ENCODE data around the gene ZNF609.

DNA sequence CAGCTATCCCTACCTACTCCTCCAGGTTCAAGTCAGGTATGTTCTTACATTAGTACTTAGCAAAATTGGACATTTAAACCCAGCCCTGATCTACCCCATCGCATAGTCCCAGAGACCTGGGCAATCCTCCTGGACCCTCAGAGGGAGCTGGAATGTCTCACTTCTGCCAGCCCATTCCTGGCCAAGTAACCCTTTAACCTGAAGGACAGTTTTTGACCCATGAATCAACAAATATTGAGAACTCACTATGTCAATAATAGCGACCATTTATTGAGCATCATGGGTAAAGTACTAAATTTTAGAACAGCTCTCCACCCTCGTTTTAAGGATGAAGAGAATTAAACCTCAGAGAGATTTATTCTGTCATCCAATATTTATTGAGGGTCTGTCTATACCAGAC is 244.6 kb downstream of the ZNF609 start:
- TF ChIP-seq CBX5 (IDR thresholded peaks at IDR 0.05; ENCODE audit: low read depth), result no peak
- TF ChIP-seq POLR2A (IDR thresholded peaks at IDR 0.05; ENCODE audit: low read depth, low read length), result no peak
- TF ChIP-seq BHLHE40 (IDR thresholded peaks at IDR 0.05; ENCODE audit: borderline replicate concordance in 1 of 2, low read depth in 2 of 2, low read length in 1 of 2), result no peak
- TF ChIP-seq RBBP5 (conservative IDR thresholded peaks at IDR 0.05), result no peak
- TF ChIP-seq ETV6 (conservative IDR thresholded peaks at IDR 0.05 in 1 of 2, IDR thresholded peaks at IDR 0.05 in 1 of 2; ENCODE audit: borderline replicate concordance in 1 of 2, low read depth in 1 of 2), result no peak
- no peak for TF ChIP-seq CREM (IDR thresholded peaks at IDR 0.05; ENCODE audit: low read depth)
- TF ChIP-seq, protein P1, sequence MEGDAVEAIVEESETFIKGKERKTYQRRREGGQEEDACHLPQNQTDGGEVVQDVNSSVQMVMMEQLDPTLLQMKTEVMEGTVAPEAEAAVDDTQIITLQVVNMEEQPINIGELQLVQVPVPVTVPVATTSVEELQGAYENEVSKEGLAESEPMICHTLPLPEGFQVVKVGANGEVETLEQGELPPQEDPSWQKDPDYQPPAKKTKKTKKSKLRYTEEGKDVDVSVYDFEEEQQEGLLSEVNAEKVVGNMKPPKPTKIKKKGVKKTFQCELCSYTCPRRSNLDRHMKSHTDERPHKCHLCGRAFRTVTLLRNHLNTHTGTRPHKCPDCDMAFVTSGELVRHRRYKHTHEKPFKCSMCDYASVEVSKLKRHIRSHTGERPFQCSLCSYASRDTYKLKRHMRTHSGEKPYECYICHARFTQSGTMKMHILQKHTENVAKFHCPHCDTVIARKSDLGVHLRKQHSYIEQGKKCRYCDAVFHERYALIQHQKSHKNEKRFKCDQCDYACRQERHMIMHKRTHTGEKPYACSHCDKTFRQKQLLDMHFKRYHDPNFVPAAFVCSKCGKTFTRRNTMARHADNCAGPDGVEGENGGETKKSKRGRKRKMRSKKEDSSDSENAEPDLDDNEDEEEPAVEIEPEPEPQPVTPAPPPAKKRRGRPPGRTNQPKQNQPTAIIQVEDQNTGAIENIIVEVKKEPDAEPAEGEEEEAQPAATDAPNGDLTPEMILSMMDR (IDR thresholded peaks at IDR 0.05 in 2 of 3, conservative IDR thresholded peaks at IDR 0.05 in 1 of 3; ENCODE audit: control insufficient read depth in 2 of 3, extremely low read depth in 1 of 3, insufficient read depth in 1 of 3, low read depth in 3 of 3, low read length in 3 of 3), result no peak
- no peak for TF ChIP-seq GABPA (IDR thresholded peaks at IDR 0.05; ENCODE audit: low read depth)
- TF ChIP-seq CEBPB (IDR thresholded peaks at IDR 0.05; ENCODE audit: borderline replicate concordance in 1 of 2, low read depth in 2 of 2, low read length in 2 of 2), result no peak
- TF ChIP-seq YY1 (IDR thresholded peaks at IDR 0.05; ENCODE audit: low read depth, low read length), result no peak
- no peak for TF ChIP-seq SRF (IDR thresholded peaks at IDR 0.05; ENCODE audit: low read depth in 2 of 2, low read length in 2 of 2)
- TF ChIP-seq, protein P2, sequence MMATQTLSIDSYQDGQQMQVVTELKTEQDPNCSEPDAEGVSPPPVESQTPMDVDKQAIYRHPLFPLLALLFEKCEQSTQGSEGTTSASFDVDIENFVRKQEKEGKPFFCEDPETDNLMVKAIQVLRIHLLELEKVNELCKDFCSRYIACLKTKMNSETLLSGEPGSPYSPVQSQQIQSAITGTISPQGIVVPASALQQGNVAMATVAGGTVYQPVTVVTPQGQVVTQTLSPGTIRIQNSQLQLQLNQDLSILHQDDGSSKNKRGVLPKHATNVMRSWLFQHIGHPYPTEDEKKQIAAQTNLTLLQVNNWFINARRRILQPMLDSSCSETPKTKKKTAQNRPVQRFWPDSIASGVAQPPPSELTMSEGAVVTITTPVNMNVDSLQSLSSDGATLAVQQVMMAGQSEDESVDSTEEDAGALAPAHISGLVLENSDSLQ (IDR thresholded peaks at IDR 0.05), result no peak
- TF ChIP-seq, protein P3, sequence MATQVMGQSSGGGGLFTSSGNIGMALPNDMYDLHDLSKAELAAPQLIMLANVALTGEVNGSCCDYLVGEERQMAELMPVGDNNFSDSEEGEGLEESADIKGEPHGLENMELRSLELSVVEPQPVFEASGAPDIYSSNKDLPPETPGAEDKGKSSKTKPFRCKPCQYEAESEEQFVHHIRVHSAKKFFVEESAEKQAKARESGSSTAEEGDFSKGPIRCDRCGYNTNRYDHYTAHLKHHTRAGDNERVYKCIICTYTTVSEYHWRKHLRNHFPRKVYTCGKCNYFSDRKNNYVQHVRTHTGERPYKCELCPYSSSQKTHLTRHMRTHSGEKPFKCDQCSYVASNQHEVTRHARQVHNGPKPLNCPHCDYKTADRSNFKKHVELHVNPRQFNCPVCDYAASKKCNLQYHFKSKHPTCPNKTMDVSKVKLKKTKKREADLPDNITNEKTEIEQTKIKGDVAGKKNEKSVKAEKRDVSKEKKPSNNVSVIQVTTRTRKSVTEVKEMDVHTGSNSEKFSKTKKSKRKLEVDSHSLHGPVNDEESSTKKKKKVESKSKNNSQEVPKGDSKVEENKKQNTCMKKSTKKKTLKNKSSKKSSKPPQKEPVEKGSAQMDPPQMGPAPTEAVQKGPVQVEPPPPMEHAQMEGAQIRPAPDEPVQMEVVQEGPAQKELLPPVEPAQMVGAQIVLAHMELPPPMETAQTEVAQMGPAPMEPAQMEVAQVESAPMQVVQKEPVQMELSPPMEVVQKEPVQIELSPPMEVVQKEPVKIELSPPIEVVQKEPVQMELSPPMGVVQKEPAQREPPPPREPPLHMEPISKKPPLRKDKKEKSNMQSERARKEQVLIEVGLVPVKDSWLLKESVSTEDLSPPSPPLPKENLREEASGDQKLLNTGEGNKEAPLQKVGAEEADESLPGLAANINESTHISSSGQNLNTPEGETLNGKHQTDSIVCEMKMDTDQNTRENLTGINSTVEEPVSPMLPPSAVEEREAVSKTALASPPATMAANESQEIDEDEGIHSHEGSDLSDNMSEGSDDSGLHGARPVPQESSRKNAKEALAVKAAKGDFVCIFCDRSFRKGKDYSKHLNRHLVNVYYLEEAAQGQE (IDR thresholded peaks at IDR 0.05; ENCODE audit: low read depth, low read length), result no peak
